ENCODE results near the gene ERG. TPM values are rescaled to one million over a fixed set of nuclear protein-coding genes. Genes with fewer than 3 reads are reported as not detected.

Gene ERG
- total and polyA plus RNA-seq, 2 experiments from 2014 or later, result 0.14 to 0.44 TPM

GRCh38 chr21:38341546-38342012, 156.7 kb downstream of the ERG start (continued):
- TF ChIP-seq, protein P1, sequence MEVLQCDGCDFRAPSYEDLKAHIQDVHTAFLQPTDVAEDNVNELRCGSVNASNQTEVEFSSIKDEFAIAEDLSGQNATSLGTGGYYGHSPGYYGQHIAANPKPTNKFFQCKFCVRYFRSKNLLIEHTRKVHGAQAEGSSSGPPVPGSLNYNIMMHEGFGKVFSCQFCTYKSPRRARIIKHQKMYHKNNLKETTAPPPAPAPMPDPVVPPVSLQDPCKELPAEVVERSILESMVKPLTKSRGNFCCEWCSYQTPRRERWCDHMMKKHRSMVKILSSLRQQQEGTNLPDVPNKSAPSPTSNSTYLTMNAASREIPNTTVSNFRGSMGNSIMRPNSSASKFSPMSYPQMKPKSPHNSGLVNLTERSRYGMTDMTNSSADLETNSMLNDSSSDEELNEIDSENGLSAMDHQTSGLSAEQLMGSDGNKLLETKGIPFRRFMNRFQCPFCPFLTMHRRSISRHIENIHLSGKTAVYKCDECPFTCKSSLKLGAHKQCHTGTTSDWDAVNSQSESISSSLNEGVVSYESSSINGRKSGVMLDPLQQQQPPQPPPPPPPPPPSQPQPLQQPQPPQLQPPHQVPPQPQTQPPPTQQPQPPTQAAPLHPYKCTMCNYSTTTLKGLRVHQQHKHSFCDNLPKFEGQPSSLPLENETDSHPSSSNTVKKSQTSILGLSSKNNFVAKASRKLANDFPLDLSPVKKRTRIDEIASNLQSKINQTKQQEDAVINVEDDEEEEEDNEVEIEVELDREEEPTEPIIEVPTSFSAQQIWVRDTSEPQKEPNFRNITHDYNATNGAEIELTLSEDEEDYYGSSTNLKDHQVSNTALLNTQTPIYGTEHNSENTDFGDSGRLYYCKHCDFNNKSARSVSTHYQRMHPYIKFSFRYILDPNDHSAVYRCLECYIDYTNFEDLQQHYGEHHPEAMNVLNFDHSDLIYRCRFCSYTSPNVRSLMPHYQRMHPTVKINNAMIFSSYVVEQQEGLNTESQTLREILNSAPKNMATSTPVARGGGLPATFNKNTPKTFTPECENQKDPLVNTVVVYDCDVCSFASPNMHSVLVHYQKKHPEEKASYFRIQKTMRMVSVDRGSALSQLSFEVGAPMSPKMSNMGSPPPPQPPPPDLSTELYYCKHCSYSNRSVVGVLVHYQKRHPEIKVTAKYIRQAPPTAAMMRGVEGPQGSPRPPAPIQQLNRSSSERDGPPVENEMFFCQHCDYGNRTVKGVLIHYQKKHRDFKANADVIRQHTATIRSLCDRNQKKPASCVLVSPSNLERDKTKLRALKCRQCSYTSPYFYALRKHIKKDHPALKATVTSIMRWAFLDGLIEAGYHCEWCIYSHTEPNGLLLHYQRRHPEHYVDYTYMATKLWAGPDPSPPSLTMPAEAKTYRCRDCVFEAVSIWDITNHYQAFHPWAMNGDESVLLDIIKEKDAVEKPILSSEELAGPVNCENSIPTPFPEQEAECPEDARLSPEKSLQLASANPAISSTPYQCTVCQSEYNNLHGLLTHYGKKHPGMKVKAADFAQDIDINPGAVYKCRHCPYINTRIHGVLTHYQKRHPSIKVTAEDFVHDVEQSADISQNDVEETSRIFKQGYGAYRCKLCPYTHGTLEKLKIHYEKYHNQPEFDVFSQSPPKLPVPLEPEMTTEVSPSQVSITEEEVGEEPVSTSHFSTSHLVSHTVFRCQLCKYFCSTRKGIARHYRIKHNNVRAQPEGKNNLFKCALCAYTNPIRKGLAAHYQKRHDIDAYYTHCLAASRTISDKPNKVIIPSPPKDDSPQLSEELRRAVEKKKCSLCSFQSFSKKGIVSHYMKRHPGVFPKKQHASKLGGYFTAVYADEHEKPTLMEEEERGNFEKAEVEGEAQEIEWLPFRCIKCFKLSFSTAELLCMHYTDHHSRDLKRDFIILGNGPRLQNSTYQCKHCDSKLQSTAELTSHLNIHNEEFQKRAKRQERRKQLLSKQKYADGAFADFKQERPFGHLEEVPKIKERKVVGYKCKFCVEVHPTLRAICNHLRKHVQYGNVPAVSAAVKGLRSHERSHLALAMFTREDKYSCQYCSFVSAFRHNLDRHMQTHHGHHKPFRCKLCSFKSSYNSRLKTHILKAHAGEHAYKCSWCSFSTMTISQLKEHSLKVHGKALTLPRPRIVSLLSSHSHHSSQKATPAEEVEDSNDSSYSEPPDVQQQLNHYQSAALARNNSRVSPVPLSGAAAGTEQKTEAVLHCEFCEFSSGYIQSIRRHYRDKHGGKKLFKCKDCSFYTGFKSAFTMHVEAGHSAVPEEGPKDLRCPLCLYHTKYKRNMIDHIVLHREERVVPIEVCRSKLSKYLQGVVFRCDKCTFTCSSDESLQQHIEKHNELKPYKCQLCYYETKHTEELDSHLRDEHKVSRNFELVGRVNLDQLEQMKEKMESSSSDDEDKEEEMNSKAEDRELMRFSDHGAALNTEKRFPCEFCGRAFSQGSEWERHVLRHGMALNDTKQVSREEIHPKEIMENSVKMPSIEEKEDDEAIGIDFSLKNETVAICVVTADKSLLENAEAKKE (CRISPR knock-in tag; IDR thresholded peaks at IDR 0.05), result no peak
- no peak for TF ChIP-seq NANOG (IDR thresholded peaks at IDR 0.05; ENCODE audit: borderline replicate concordance)
- TF ChIP-seq EZH2 (IDR thresholded peaks at IDR 0.05; ENCODE audit: low read depth, unreplicated experiment), result no peak

GRCh38 chr21:38340131-38340530, 158.1 kb downstream of the ERG start:
- no peak overlapping the region for H3K4me3 Mint-ChIP-seq
- H3K4me1 ChIP-seq (ENCODE audit: insufficient read depth), result no peaks in the 10 kb centered on the region
- no peak for TF ChIP-seq ZNF114 (CRISPR knock-in tag; IDR thresholded peaks at IDR 0.05)
- TF ChIP-seq EZH2 (IDR thresholded peaks at IDR 0.05; ENCODE audit: low read depth, unreplicated experiment), result no peak
- TF ChIP-seq, protein P1 (CRISPR knock-in tag; IDR thresholded peaks at IDR 0.05), result no peak
- TF ChIP-seq ZNF331 (CRISPR knock-in tag; IDR thresholded peaks at IDR 0.05; ENCODE audit: low read depth), result no peak
- TF ChIP-seq CTCF (conservative IDR thresholded peaks at IDR 0.05; ENCODE audit: low read depth in 2 of 2), result no peak
- no peak for TF ChIP-seq CREB1 (CRISPR knock-in tag; IDR thresholded peaks at IDR 0.05; ENCODE audit: low read depth)
- no peak for TF ChIP-seq STAT1 (IDR thresholded peaks at IDR 0.05; ENCODE audit: unreplicated experiment)

More at GRCh38 chr21:38340131-38340530, 158.1 kb downstream of the ERG start:
- Mint-ChIP-seq H3K27ac (no peak overlapping the region), H3K36me3 (ENCODE audit: low read depth) (no peaks in the 10 kb centered on the region), H3K27me3 (ENCODE audit: insufficient read depth, low read depth, poor library complexity) (peaks cover 4% of the 10 kb centered on the region), H3K4me1 (no peaks in the 10 kb centered on the region), H3K9me3 (no peaks in the 10 kb centered on the region)
- no peak overlapping the region for H3K4me2 ChIP-seq
- H3K9me2 ChIP-seq (ENCODE audit: insufficient read depth), result peaks cover 13% of the 10 kb centered on the region
- H3F3A ChIP-seq (replicated peaks; ENCODE audit: low read depth), result no peaks in the 10 kb centered on the region
- no peak overlapping the region for H2AFZ ChIP-seq
- H3K4me3 ChIP-seq, result no peak overlapping the region
- ATAC-seq (no peak), DNase-seq (ENCODE audit: low spot score) (no peak)
- no peaks in the 10 kb centered on the region for H3K79me2 ChIP-seq (replicated peaks; ENCODE audit: insufficient read depth)
- H3K27me3 ChIP-seq (ENCODE audit: insufficient read depth), result no peaks in the 10 kb centered on the region
- H4K20me1 ChIP-seq (replicated peaks; ENCODE audit: insufficient read depth), result no peaks in the 10 kb centered on the region
- H3K27ac ChIP-seq (ENCODE audit: low read depth), result no peak overlapping the region
- no peaks in the 10 kb centered on the region for H3K36me3 ChIP-seq (ENCODE audit: insufficient read depth)
